Kasumi-1 (cell line): ENCODE data around the gene BHMT2.

Experiments
- DNase-seq, 2 experiments: peaks; one replicate each; lab custom pipeline; 2025; lab: John Stamatoyannopoulos, UW

Gene BHMT2

GRCh38 chr5:79122973-79123372 lies 53.4 kb downstream of the BHMT2 start:
- DNase-seq: peak; percentile 52 to 76

GRCh38 chr5:79124607-79125006 lies 55.0 kb downstream of the BHMT2 start:
- DNase-seq: no peak

- no peak for DNase-seq
Measured at GRCh38 chr5:79130781-79131180, 61.2 kb downstream of the BHMT2 start.

GRCh38 chr5:79133121-79133656 lies 63.6 kb downstream of the BHMT2 start:
- DNase-seq: peak; percentile 72 to 84

- peak; percentile 77 to 78 for DNase-seq
Measured at GRCh38 chr5:79133657-79134451, 64.3 kb downstream of the BHMT2 start.

- no peak for DNase-seq
Measured at GRCh38 chr5:79135790-79136553, 66.4 kb downstream of the BHMT2 start.

GRCh38 chr5:79136618-79137017 lies 67.1 kb downstream of the BHMT2 start:
- DNase-seq: no peak
